ENCODE results near the gene C16orf95. TPM values are rescaled to one million over a fixed set of nuclear protein-coding genes. Genes with fewer than 3 reads are reported as not detected.

The C16orf95 gene
- total RNA-seq, 1 donor from 2014 or later: 5.0 TPM

GRCh38 chr16:87331241-87331801, 14.1 kb upstream of the C16orf95 start:
- no peak for TF ChIP-seq CTCF (IDR thresholded peaks at IDR 0.05)
- Mint-ChIP-seq H3K9me3 (ENCODE audit: unreplicated experiment) (no peaks in the 10 kb centered on the region), H3K4me1 (ENCODE audit: unreplicated experiment) (no peaks in the 10 kb centered on the region), H3K4me3 (ENCODE audit: unreplicated experiment) (no peak overlapping the region), H3K27ac (ENCODE audit: unreplicated experiment) (no peak overlapping the region), H3K27me3 (ENCODE audit: unreplicated experiment) (no peaks in the 10 kb centered on the region), H3K36me3 (ENCODE audit: unreplicated experiment) (peaks cover 19% of the 10 kb centered on the region)
- no peak for DNase-seq (ENCODE audit: extremely low spot score, unreplicated experiment)

DNA sequence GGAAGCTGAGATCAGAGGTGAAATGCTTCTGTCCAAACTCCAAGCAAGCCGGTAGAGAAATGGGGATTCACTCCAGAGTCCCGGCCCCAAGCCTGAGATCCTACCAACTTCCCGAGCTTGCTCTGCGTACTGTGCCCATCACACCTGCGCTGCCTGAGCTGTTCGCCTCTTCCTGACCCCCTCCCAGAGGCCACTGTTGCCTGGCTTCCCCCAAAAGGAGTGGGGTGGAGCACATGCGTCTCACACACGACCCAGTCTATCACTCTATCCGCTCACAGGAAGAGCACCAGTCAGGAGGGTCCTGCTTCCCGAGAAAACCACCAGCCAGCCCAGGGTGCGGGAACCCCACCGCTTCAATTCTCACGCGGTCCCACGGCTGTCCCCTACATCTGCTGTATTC, 13.5 kb upstream of the C16orf95 start:
- H3K4me1 Mint-ChIP-seq (ENCODE audit: unreplicated experiment): no peaks in the 10 kb centered on the region
- TF ChIP-seq CTCF (IDR thresholded peaks at IDR 0.05): no peak
- H3K36me3 Mint-ChIP-seq (ENCODE audit: unreplicated experiment): peaks cover 18% of the 10 kb centered on the region
- H3K9me3 Mint-ChIP-seq (ENCODE audit: unreplicated experiment): no peaks in the 10 kb centered on the region
- DNase-seq (ENCODE audit: extremely low spot score, unreplicated experiment): no peak
- no peaks in the 10 kb centered on the region for H3K27me3 Mint-ChIP-seq (ENCODE audit: unreplicated experiment)
- no peak overlapping the region for H3K27ac Mint-ChIP-seq (ENCODE audit: unreplicated experiment)
- no peak overlapping the region for H3K4me3 Mint-ChIP-seq (ENCODE audit: unreplicated experiment)

GRCh38 chr16:87330257-87330624, 13.0 kb upstream of the C16orf95 start:
- Mint-ChIP-seq H3K27me3 (ENCODE audit: unreplicated experiment) (no peaks in the 10 kb centered on the region), H3K4me1 (ENCODE audit: unreplicated experiment) (peaks cover 3% of the 10 kb centered on the region), H3K36me3 (ENCODE audit: unreplicated experiment) (peaks cover 16% of the 10 kb centered on the region), H3K27ac (ENCODE audit: unreplicated experiment) (no peak overlapping the region), H3K4me3 (ENCODE audit: unreplicated experiment) (no peak overlapping the region), H3K9me3 (ENCODE audit: unreplicated experiment) (no peaks in the 10 kb centered on the region)
- DNase-seq (ENCODE audit: extremely low spot score, unreplicated experiment): no peak
- TF ChIP-seq CTCF (IDR thresholded peaks at IDR 0.05): no peak

DNA sequence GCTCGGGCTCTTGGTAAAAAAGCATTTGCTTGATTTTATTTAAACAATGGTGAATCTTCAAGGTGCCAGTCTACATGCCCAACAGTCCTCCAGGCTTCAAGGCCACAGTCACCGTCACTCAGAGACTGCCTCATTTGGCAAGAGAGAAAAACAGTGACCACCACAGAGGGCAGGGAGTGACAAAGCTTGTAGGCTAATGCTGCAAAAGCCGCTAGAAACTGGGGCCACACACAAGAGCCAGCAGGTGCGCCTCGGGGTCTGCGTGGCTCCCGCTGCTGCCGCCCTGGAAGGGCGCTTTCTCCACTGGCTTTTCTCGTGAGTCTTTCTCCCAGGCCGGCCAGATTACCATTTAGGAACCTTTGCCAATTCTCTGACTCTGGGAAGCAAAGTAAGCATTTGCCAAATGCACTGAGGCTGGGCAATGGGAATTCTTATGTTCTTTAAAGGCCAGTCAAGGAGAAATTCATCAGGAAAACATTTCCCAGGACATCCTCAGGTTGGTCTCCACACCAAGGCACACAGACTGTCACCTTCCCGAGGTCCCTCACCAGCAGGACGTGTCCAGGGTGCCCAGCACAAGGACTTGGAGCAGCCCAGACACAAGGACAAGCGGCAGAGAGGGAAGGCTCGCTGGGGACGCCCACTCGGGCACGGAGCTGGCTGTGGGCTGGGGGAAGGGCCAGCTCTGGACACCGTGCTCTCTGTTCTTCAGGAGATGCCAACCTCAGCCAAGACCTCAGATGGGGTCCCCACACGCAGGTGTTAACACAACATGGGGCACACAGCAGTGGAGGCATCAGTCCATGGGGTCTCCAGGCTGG, 12.5 kb upstream of the C16orf95 start:
- no peak for TF ChIP-seq CTCF (IDR thresholded peaks at IDR 0.05)
- H3K4me1 Mint-ChIP-seq (ENCODE audit: unreplicated experiment): peaks cover 4% of the 10 kb centered on the region
- H3K27me3 Mint-ChIP-seq (ENCODE audit: unreplicated experiment): no peaks in the 10 kb centered on the region
- no peaks in the 10 kb centered on the region for H3K9me3 Mint-ChIP-seq (ENCODE audit: unreplicated experiment)
- no peak overlapping the region for H3K4me3 Mint-ChIP-seq (ENCODE audit: unreplicated experiment)
- DNase-seq (ENCODE audit: extremely low spot score, unreplicated experiment): no peak
- H3K27ac Mint-ChIP-seq (ENCODE audit: unreplicated experiment): no peak overlapping the region
- H3K36me3 Mint-ChIP-seq (ENCODE audit: unreplicated experiment): peaks cover 13% of the 10 kb centered on the region

DNA sequence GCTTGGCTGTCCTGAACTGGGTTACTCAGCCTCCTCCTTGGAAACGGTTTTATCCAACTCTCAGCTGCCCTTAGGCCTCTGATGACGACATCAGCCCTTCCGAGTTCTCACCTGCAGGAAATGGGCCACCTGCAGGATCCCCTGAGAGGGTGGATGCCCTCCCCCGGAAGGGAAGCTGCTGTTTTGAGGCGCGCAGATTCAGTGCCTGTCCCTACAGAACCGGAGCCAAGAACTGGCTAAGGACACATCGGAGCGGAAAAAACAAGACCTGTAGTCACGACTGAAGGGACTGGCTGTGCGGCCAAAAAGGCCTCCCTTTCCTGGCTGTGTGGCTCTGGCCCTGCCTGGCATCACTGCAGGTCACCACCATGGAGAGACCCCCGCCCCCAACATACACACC, 11.7 kb upstream of the C16orf95 start:
- TF ChIP-seq CTCF (IDR thresholded peaks at IDR 0.05): no peak
- Mint-ChIP-seq H3K4me1 (ENCODE audit: unreplicated experiment) (peaks cover 4% of the 10 kb centered on the region), H3K4me3 (ENCODE audit: unreplicated experiment) (no peak overlapping the region), H3K9me3 (ENCODE audit: unreplicated experiment) (no peaks in the 10 kb centered on the region), H3K27me3 (ENCODE audit: unreplicated experiment) (no peaks in the 10 kb centered on the region), H3K36me3 (ENCODE audit: unreplicated experiment) (peaks cover 9% of the 10 kb centered on the region), H3K27ac (ENCODE audit: unreplicated experiment) (no peak overlapping the region)
- no peak for DNase-seq (ENCODE audit: extremely low spot score, unreplicated experiment)

All from osteocyte (in vitro differentiated cells).